ENCODE measurements around the gene CREB3. TPM values are rescaled to one million over a fixed set of nuclear protein-coding genes. Genes with fewer than 3 reads are reported as not detected.

CREB3 gene
- total and polyA plus RNA-seq, 9 of the 15 experiments (the other 6 are each of a cell fraction or from before 2014, with no cell fraction given), result 5.7 to 18.3 (median 14.9) TPM

DNA sequence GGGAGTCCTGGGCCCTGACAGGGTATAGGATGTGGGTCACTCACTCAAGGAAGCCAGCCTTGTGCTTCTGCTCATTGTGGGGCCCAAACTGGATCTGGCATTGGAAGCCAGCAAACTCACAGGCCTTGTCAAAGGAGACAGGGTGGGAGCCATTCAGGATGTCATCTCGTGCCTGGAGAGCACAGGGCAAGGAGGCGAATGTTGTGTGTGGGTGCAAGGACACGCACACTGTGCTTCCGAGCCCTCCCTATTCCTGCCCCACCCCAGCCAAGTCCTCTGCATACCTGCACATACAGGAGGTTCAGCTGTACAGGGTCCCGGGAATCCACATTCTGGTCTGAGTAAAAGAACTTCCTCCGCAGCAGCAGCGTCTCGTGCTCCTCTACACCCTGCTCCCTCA, 8.6 kb upstream of the CREB3 start (continued):
- TF ChIP-seq, protein P1, sequence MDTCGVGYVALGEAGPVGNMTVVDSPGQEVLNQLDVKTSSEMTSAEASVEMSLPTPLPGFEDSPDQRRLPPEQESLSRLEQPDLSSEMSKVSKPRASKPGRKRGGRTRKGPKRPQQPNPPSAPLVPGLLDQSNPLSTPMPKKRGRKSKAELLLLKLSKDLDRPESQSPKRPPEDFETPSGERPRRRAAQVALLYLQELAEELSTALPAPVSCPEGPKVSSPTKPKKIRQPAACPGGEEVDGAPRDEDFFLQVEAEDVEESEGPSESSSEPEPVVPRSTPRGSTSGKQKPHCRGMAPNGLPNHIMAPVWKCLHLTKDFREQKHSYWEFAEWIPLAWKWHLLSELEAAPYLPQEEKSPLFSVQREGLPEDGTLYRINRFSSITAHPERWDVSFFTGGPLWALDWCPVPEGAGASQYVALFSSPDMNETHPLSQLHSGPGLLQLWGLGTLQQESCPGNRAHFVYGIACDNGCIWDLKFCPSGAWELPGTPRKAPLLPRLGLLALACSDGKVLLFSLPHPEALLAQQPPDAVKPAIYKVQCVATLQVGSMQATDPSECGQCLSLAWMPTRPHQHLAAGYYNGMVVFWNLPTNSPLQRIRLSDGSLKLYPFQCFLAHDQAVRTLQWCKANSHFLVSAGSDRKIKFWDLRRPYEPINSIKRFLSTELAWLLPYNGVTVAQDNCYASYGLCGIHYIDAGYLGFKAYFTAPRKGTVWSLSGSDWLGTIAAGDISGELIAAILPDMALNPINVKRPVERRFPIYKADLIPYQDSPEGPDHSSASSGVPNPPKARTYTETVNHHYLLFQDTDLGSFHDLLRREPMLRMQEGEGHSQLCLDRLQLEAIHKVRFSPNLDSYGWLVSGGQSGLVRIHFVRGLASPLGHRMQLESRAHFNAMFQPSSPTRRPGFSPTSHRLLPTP (IDR thresholded peaks at IDR 0.05; ENCODE audit: borderline replicate concordance, extremely low read depth, insufficient read length), result no peak
- 0 out of 2 replicates have a peak, but pooled peaks have one; percentile 13 for TF ChIP-seq POLR2G (IDR thresholded peaks at IDR 0.05; ENCODE audit: low read depth, low read length)
- TF ChIP-seq, protein P2, sequence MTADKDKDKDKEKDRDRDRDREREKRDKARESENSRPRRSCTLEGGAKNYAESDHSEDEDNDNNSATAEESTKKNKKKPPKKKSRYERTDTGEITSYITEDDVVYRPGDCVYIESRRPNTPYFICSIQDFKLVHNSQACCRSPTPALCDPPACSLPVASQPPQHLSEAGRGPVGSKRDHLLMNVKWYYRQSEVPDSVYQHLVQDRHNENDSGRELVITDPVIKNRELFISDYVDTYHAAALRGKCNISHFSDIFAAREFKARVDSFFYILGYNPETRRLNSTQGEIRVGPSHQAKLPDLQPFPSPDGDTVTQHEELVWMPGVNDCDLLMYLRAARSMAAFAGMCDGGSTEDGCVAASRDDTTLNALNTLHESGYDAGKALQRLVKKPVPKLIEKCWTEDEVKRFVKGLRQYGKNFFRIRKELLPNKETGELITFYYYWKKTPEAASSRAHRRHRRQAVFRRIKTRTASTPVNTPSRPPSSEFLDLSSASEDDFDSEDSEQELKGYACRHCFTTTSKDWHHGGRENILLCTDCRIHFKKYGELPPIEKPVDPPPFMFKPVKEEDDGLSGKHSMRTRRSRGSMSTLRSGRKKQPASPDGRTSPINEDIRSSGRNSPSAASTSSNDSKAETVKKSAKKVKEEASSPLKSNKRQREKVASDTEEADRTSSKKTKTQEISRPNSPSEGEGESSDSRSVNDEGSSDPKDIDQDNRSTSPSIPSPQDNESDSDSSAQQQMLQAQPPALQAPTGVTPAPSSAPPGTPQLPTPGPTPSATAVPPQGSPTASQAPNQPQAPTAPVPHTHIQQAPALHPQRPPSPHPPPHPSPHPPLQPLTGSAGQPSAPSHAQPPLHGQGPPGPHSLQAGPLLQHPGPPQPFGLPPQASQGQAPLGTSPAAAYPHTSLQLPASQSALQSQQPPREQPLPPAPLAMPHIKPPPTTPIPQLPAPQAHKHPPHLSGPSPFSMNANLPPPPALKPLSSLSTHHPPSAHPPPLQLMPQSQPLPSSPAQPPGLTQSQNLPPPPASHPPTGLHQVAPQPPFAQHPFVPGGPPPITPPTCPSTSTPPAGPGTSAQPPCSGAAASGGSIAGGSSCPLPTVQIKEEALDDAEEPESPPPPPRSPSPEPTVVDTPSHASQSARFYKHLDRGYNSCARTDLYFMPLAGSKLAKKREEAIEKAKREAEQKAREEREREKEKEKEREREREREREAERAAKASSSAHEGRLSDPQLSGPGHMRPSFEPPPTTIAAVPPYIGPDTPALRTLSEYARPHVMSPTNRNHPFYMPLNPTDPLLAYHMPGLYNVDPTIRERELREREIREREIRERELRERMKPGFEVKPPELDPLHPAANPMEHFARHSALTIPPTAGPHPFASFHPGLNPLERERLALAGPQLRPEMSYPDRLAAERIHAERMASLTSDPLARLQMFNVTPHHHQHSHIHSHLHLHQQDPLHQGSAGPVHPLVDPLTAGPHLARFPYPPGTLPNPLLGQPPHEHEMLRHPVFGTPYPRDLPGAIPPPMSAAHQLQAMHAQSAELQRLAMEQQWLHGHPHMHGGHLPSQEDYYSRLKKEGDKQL (CRISPR knock-in tag; IDR thresholded peaks at IDR 0.05; ENCODE audit: borderline replicate concordance), result no peak
